ENCODE data around the gene PARP9. TPM values are rescaled to one million over a fixed set of nuclear protein-coding genes. Genes with fewer than 3 reads are reported as not detected.
A peak's percentile ranks its signal among the peaks of the same experiment; 100 is the strongest.
"Not testable (repeated sequence)": the region's sequence is repeated elsewhere in the genome, so short reads cannot be mapped to it uniquely, and the experiment has no call there.

PARP9 gene
- total RNA-seq, 4 donors from 2014 or later, result 5.9 to 9.6 (median 8.2) TPM

- peak; percentile 24 to 30 for DNase-seq
- no peak overlapping the region for H3K4me3 ChIP-seq
- no peaks in the 10 kb centered on the region for H3K27me3 ChIP-seq
- H3K27ac ChIP-seq, result peak overlapping the region; percentile 20 to 77 (median 44)
- peaks cover 0 to 37% of the 10 kb centered on the region in 2 donors for H3K36me3 ChIP-seq
- in situ Hi-C loops (cut with MboI; ENCODE audit: low sequenced_read_pairs in 4 of 4), result loop anchor here in 1 of 4 donors (25.0 kb wide), 1 partner anchor 114 kb away; the partner anchor contains the start of gene PARP14
- intact Hi-C loops (cut with DNase I; ENCODE audit: low total_unique reads), result no loop called here
- ATAC-seq, result peak; percentile 70 to 81
- peaks cover 7 to 8% of the 10 kb centered on the region in 2 donors for H3K4me1 ChIP-seq
- H3K9me3 ChIP-seq, result no peaks in the 10 kb centered on the region
- TF ChIP-seq CTCF (IDR thresholded peaks at IDR 0.05 in 4 of 5, conservative IDR thresholded peaks at IDR 0.05 in 1 of 5) (no peak), POLR2A (IDR thresholded peaks at IDR 0.05) (no peak)
These were observed 8.9 kb upstream of the PARP9 start for GRCh38 chr3:122572940-122573412.

GRCh38 chr3:122568755-122569154 is 4.7 kb upstream of the PARP9 start:
- no peaks in the 10 kb centered on the region for H3K27me3 ChIP-seq
- in situ Hi-C loops (cut with MboI; ENCODE audit: low sequenced_read_pairs in 4 of 4), result loop anchor here in 1 of 4 donors (25.0 kb wide), 1 partner anchor 119 kb away; the partner anchor contains the start of gene PARP14
- peaks cover 0 to 54% of the 10 kb centered on the region in 2 donors for H3K36me3 ChIP-seq
- no peaks in the 10 kb centered on the region for H3K9me3 ChIP-seq
- DNase-seq (no peak), ATAC-seq (no peak)
- intact Hi-C loops (cut with DNase I; ENCODE audit: low total_unique reads), result loop anchor here (10.0 kb wide), 1 partner anchor 114 kb away; no protein-coding TSS in a partner anchor
- no peak overlapping the region for H3K4me3 ChIP-seq
- no peak overlapping the region for H3K27ac ChIP-seq
- peaks cover 6 to 15% of the 10 kb centered on the region in 2 donors for H3K4me1 ChIP-seq
- no peak for TF ChIP-seq CTCF (IDR thresholded peaks at IDR 0.05 in 4 of 5, conservative IDR thresholded peaks at IDR 0.05 in 1 of 5)
- no peak for TF ChIP-seq POLR2A (IDR thresholded peaks at IDR 0.05)

- not testable (repeated sequence) for H3K27ac ChIP-seq, H3K9me3 ChIP-seq, H3K4me3 ChIP-seq, ATAC-seq, DNase-seq, H3K27me3 ChIP-seq
- in situ Hi-C loops (cut with MboI; ENCODE audit: low sequenced_read_pairs in 4 of 4) (loop anchor here in 1 of 4 donors (25.0 kb wide), 1 partner anchor 119 kb away; the partner anchor contains the start of gene PARP14), intact Hi-C loops (cut with DNase I; ENCODE audit: low total_unique reads) (loop anchor here (10.0 kb wide), 1 partner anchor 113 kb away; no protein-coding TSS in a partner anchor)
- H3K36me3 ChIP-seq, result peaks cover 0 to 54% of the 10 kb centered on the region in 2 donors
- H3K4me1 ChIP-seq, result peaks cover 12 to 18% of the 10 kb centered on the region in 2 donors
These were observed 4.0 kb upstream of the PARP9 start for GRCh38 chr3:122568131-122568530.

- H3K27me3 ChIP-seq, result no peaks in the 10 kb centered on the region
- H3K4me1 ChIP-seq, result peaks cover 19 to 30% of the 10 kb centered on the region in 2 donors
- H3K36me3 ChIP-seq, result peaks cover 0 to 24% of the 10 kb centered on the region in 2 donors
- TF ChIP-seq POLR2A (IDR thresholded peaks at IDR 0.05) (no peak), CTCF (IDR thresholded peaks at IDR 0.05 in 4 of 5, conservative IDR thresholded peaks at IDR 0.05 in 1 of 5) (no peak)
- H3K27ac ChIP-seq, result peak overlapping the region; percentile 84 to 98 (median 90)
- DNase-seq, result no peak
- intact Hi-C loops (cut with DNase I; ENCODE audit: low total_unique reads) (loop anchor here (1.0 to 10.0 kb wide), 4 partner anchors 49 to 171 kb away; partner anchors contain the start of gene KPNA1), in situ Hi-C loops (cut with MboI; ENCODE audit: low sequenced_read_pairs in 4 of 4) (loop anchor here in 1 of 4 donors (25.0 kb wide), 1 partner anchor 124 kb away; the partner anchor contains the start of gene PARP14)
- H3K9me3 ChIP-seq, result no peaks in the 10 kb centered on the region
- peak in 1 of 2 donors; percentile 25 for ATAC-seq
- peak overlapping the region; percentile 63 to 99 (median 94) for H3K4me3 ChIP-seq
These were observed 429 bp downstream of the PARP9 start for GRCh38 chr3:122563717-122564025.

- peak overlapping the region; percentile 63 to 99 (median 94) for H3K4me3 ChIP-seq
- H3K9me3 ChIP-seq, result no peaks in the 10 kb centered on the region
- peaks cover 19 to 30% of the 10 kb centered on the region in 2 donors for H3K4me1 ChIP-seq
- no peak for DNase-seq
- TF ChIP-seq CTCF (IDR thresholded peaks at IDR 0.05 in 4 of 5, conservative IDR thresholded peaks at IDR 0.05 in 1 of 5) (no peak), POLR2A (IDR thresholded peaks at IDR 0.05) (no peak)
- H3K36me3 ChIP-seq, result peaks cover 0 to 24% of the 10 kb centered on the region in 2 donors
- H3K27ac ChIP-seq, result peak overlapping the region; percentile 84 to 98 (median 90)
- in situ Hi-C loops (cut with MboI; ENCODE audit: low sequenced_read_pairs in 4 of 4), result loop anchor here in 1 of 4 donors (25.0 kb wide), 1 partner anchor 124 kb away; the partner anchor contains the start of gene PARP14
- H3K27me3 ChIP-seq, result no peaks in the 10 kb centered on the region
- ATAC-seq, result no peak
- intact Hi-C loops (cut with DNase I; ENCODE audit: low total_unique reads), result loop anchor here (5.0 to 10.0 kb wide), 2 partner anchors 108 to 171 kb away; no protein-coding TSS in a partner anchor
These were observed 980 bp downstream of the PARP9 start for GRCh38 chr3:122562923-122563716.
